Kidney (tissue), 14 donors: Measurements from ENCODE around the gene ANKRD44. TPM values are rescaled to one million over a fixed set of nuclear protein-coding genes. Genes with fewer than 3 reads are reported as not detected.

Source experiments
- DNase-seq, 5 donors: peaks; one replicate each; pipeline ENCODE4 v3.0.0-alpha.2; 2013 to 2020
- FAIRE-seq: peaks from 2 replicates; lab custom pipeline; 2012; peaks lifted over from hg19 to GRCh38; lab: Jason Lieb, UNC
- H3K27ac ChIP-seq, 2 donors: one replicate each; pipeline ENCODE4 v1.7.0; 2013; ENCODE audit warnings: low read depth in 2 of 2, low read length in 2 of 2, inconsistent platforms in 1 of 2
- H3K27me3 ChIP-seq: one replicate; pipeline ENCODE4 v1.7.1; 2013; ENCODE audit warnings: low read length, inconsistent platforms; ENCODE audit not compliant: control insufficient read depth, insufficient read depth
- H3K36me3 ChIP-seq, 3 donors: one replicate each; pipeline versions ENCODE4 v1.7.0 to v1.7.1; 2013; ENCODE audit warnings: low read length in 3 of 3, control low read depth in 1 of 3, inconsistent platforms in 1 of 3; ENCODE audit not compliant: insufficient read depth in 3 of 3, control insufficient read depth in 2 of 3
- H3K4me1 ChIP-seq, 3 donors: one replicate each; pipeline versions ENCODE4 v1.7.0 to v1.7.1; 2013; ENCODE audit warnings: low read length in 3 of 3, inconsistent platforms in 1 of 3, low read depth in 1 of 3; ENCODE audit not compliant: control insufficient read depth in 2 of 3, insufficient read depth in 2 of 3
- H3K4me3 ChIP-seq, 3 donors: one replicate each; pipeline versions ENCODE4 v1.7.0 to v1.8.1; 2013; ENCODE audit warnings: low read length in 3 of 3, control low read depth in 1 of 3, inconsistent platforms in 1 of 3
- H3K9ac ChIP-seq, 3 donors: one replicate each; pipeline versions ENCODE4 v1.7.0 to v1.7.1; 2013; ENCODE audit warnings: low read length in 3 of 3, control low read depth in 1 of 3, inconsistent platforms in 1 of 3
- H3K9me3 ChIP-seq, 3 donors: one replicate each; pipeline versions ENCODE4 v1.7.0 to v1.7.1; 2013; ENCODE audit warnings: low read length in 3 of 3, control low read depth in 1 of 3, inconsistent platforms in 1 of 3; ENCODE audit not compliant: control insufficient read depth in 2 of 3, insufficient read depth in 1 of 3
- CTCF ChIP-seq: IDR thresholded peaks from 3 replicates; pipeline ENCODE4 v1.5.1; 2012; ENCODE audit warnings: mild to moderate bottlenecking, moderate library complexity, borderline replicate concordance; ENCODE audit not compliant: insufficient read depth; ENCODE audit errors: extremely low read depth
- intact Hi-C: fragments of 100-400 bp; cut with DNase I; formaldehyde crosslinking; loops from one replicate; pipeline ENCODE4 v1.11.1; 2022
- polyA plus RNA-seq: library from polyadenylated mRNA; stranded (reverse); fragments of 350-450 nt; fragmentation: Illumina TruSeq; extraction: RNeasy Lipid Tissue Mini Kit (QIAGEN cat#74804); gene quantifications from one replicate; pipeline ENCODE4 v1.2.3, GENCODE V29; 2014; ENCODE audit warnings: low read depth, low replicate concordance; ENCODE audit not compliant: insufficient read depth
- total RNA-seq: library from RNA; stranded (reverse); fragmentation: NEBNext Ultra II Directional; extraction: Animal tissue kit (Norgen Biotek cat#: 25700); gene quantifications from one replicate; pipeline ENCODE4 v1.2.1, GENCODE V29; 2021
- donor health status: control.
- donor health status: control.
- donor health status: control.
- donor health status: control.
- donor health status: control.
- donor health status: DM: yes; HTN: yes; CAD: no.
- donor health status: Normal renal cell carcinoma (clear cell type).

Gene ANKRD44
- total and polyA plus RNA-seq, 2 donors from 2014 or later, result 2.2 to 39.2 TPM

DNA sequence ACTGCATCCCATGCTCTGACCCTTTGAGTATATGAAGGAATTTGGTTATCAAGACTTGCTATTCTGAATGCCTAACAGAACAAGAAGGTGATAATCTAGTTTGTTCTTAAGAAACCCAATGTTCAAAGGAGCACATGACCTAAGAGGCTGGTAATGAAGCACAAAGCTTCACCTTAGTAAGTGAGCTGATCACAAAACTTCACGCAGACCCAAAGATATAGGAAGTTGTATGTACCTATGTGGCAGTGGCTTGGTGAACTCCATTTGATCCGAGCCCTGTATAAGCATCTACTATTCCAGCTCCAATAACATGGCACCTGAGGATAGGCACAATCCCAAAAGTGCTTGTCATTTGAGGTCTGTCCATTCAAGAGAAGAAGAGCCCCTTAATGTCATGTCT is 78.6 kb downstream of the ANKRD44 start:
- TF ChIP-seq CTCF, result no peak
- H3K4me3 ChIP-seq, result no peak overlapping the region
- no peak overlapping the region for H3K9ac ChIP-seq
- no peaks in the 10 kb centered on the region for H3K9me3 ChIP-seq
- H3K27ac ChIP-seq, result no peak overlapping the region
- intact Hi-C loops, result no loop called here
- no peaks in the 10 kb centered on the region for H3K27me3 ChIP-seq
- H3K4me1 ChIP-seq, result no peaks in the 10 kb centered on the region
- H3K36me3 ChIP-seq, result no peaks in the 10 kb centered on the region
- FAIRE-seq (no peak), DNase-seq (no peak)

GRCh38 chr2:197229509-197230443 is 80.8 kb downstream of the ANKRD44 start:
- DNase-seq, result no peak
- Histone ChIP-seq H3K9ac (no peak overlapping the region), H3K36me3 (no peaks in the 10 kb centered on the region), H3K4me1 (no peaks in the 10 kb centered on the region), H3K27me3 (no peaks in the 10 kb centered on the region), H3K4me3 (no peak overlapping the region), H3K27ac (no peak overlapping the region), H3K9me3 (no peaks in the 10 kb centered on the region)
- intact Hi-C loops, result no loop called here
- no peak for TF ChIP-seq CTCF
- FAIRE-seq, result no peak

GRCh38 chr2:197223451-197223850 is 87.1 kb downstream of the ANKRD44 start:
- TF ChIP-seq CTCF, result no peak
- DNase-seq (no peak), FAIRE-seq (no peak)
- intact Hi-C loops, result no loop called here
- Histone ChIP-seq H3K9me3 (no peaks in the 10 kb centered on the region), H3K36me3 (no peaks in the 10 kb centered on the region), H3K4me1 (no peaks in the 10 kb centered on the region), H3K4me3 (no peak overlapping the region), H3K27ac (no peak overlapping the region), H3K27me3 (no peaks in the 10 kb centered on the region), H3K9ac (no peak overlapping the region)
